ENCODE measurements around the gene DIS3L2.
"Not testable (repeated sequence)": the region's sequence is repeated elsewhere in the genome, so short reads cannot be mapped to it uniquely, and the experiment has no call there.

DIS3L2 gene

GRCh38 chr2:232028631-232029030 lies 67.1 kb downstream of the DIS3L2 start:
- H3K27ac ChIP-seq, result no peak overlapping the region
- TF ChIP-seq ZFX (IDR thresholded peaks at IDR 0.05; ENCODE audit: borderline replicate concordance), result no peak
- no peak for TF ChIP-seq CTCF (IDR thresholded peaks at IDR 0.05)

DNA sequence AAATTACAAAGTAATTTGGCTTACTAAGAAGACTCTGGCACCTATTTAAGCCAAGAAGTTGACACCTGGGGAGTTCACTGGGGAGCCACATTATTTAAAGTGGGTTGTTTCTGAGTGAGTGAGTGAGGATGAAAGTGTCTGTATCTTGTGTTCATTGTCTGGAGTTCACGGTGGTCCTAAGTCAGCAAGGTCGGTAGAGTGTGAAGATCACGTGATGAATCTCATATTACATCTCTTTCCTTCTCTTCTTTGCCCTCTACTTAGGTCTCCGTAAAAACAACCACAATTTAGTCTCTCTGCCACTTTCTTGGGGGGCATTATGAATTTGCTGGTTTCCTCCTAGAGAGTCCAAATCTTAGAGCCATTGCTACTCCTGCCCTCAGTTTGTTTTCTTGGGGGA lies 67.8 kb downstream of the DIS3L2 start:
- H3K27ac ChIP-seq, result no peak overlapping the region
- TF ChIP-seq ZFX (IDR thresholded peaks at IDR 0.05; ENCODE audit: borderline replicate concordance) (no peak), CTCF (IDR thresholded peaks at IDR 0.05) (no peak)

GRCh38 chr2:232030229-232030628 lies 68.7 kb downstream of the DIS3L2 start:
- TF ChIP-seq ZFX (IDR thresholded peaks at IDR 0.05; ENCODE audit: borderline replicate concordance) (no peak), CTCF (IDR thresholded peaks at IDR 0.05) (peak; percentile 56)
- no peak overlapping the region for H3K27ac ChIP-seq

- H3K27ac ChIP-seq, result not testable (repeated sequence)
These were observed 73.8 kb downstream of the DIS3L2 start for GRCh38 chr2:232035292-232035691.

DNA sequence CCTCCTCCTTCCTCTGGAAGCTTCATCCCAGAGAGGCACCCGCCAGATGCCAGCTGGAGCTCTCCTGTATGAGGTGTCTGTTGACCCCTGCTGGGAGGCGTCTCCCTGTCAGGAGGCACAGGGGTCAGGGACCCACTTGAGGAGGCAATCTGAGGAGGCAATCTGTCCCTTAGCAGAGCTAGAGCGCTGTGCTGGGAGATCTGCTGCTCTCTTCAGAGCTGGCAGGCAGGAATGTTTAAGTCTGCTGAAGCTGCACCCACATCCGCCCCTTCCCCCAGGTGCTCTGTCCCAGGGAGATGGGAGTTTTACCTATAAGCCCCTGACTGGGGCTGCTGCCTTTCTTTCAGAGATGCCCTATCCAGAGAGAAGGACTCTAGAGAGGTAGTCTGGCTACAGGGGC lies 75.4 kb downstream of the DIS3L2 start:
- not testable (repeated sequence) for H3K27ac ChIP-seq

GRCh38 chr2:232038251-232038880 lies 76.9 kb downstream of the DIS3L2 start:
- H3K27ac ChIP-seq, result no peak overlapping the region
- TF ChIP-seq CTCF (IDR thresholded peaks at IDR 0.05) (no peak), ZFX (IDR thresholded peaks at IDR 0.05; ENCODE audit: borderline replicate concordance) (no peak)

DNA sequence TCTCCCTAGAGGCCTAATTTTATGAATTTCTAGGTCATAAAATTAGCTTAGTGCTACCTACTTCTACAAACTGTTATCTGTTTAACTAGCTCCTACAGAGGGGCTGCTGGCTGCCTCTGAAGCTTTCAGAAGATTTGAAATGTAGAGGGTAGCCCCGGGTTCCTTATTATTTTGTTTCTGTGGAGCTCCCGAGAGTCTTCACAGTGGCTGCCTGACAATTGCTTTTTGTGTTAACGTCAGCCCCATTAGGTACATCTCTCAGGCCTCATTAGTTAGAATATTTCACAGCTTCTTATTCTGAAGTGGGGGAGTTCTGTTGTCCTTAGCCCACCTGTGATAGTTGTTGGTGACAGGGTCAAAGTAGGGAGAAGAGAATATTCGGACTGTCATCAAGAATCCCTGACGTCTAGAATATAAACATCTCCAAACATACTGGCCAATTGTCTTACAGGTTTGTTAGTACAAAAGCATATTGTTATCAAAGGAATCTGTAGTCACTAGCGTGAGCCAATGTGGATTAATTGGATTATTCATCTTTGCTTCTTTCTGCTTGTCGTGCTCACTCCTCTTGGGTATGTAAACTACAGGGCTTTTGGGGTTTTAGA lies 77.5 kb downstream of the DIS3L2 start:
- TF ChIP-seq ZFX (IDR thresholded peaks at IDR 0.05; ENCODE audit: borderline replicate concordance), result no peak
- no peak for TF ChIP-seq CTCF (IDR thresholded peaks at IDR 0.05)
- no peak overlapping the region for H3K27ac ChIP-seq

- TF ChIP-seq CTCF (IDR thresholded peaks at IDR 0.05) (no peak), ZFX (IDR thresholded peaks at IDR 0.05; ENCODE audit: borderline replicate concordance) (no peak)
- no peak overlapping the region for H3K27ac ChIP-seq
These were observed 81.5 kb downstream of the DIS3L2 start for GRCh38 chr2:232042911-232043574.
